Liver (tissue), 9 donors: Measurements from ENCODE around the gene POLA1. TPM values are rescaled to one million over a fixed set of nuclear protein-coding genes. Genes with fewer than 3 reads are reported as not detected.

Source experiments
- DNase-seq: peaks from one replicate; pipeline ENCODE4 v3.0.0-alpha.2; 2017; ENCODE audit warnings: low spot score
- H3K27ac ChIP-seq, 2 donors: one replicate each; pipeline ENCODE4 v1.7.0; 2013; ENCODE audit warnings: inconsistent platforms in 2 of 2, low read length in 2 of 2, control low read depth in 1 of 2, low read depth in 1 of 2, mild to moderate bottlenecking in 1 of 2
- H3K27me3 ChIP-seq, 4 donors: one replicate each; pipeline versions ENCODE4 v1.6.1 to v1.7.0; 2013; ENCODE audit warnings: low read length in 3 of 4, inconsistent platforms in 1 of 4, mild to moderate bottlenecking in 1 of 4, moderate library complexity in 1 of 4; ENCODE audit not compliant: control insufficient read depth in 4 of 4, insufficient read depth in 4 of 4
- H3K36me3 ChIP-seq, 4 donors: one replicate each; pipeline versions ENCODE4 v1.6.1 to v1.7.0; 2013; ENCODE audit warnings: low read length in 3 of 4, mild to moderate bottlenecking in 3 of 4, low read depth in 1 of 4, moderate library complexity in 1 of 4; ENCODE audit not compliant: control insufficient read depth in 4 of 4, insufficient read depth in 3 of 4
- H3K4me1 ChIP-seq, 4 donors: one replicate each; pipeline versions ENCODE4 v1.6.1 to v1.7.0; 2013; ENCODE audit warnings: low read length in 3 of 4, mild to moderate bottlenecking in 3 of 4, moderate library complexity in 1 of 4; ENCODE audit not compliant: control insufficient read depth in 4 of 4, insufficient read depth in 4 of 4
- H3K4me3 ChIP-seq, 3 donors: one replicate each; pipeline versions ENCODE4 v1.6.1 to v1.7.0; 2013; ENCODE audit warnings: low read length in 3 of 3, control low read depth in 1 of 3, low read depth in 1 of 3, mild to moderate bottlenecking in 1 of 3
- H3K9ac ChIP-seq, 2 donors: one replicate each; pipeline ENCODE4 v1.7.0; 2013; ENCODE audit warnings: low read length in 2 of 2, mild to moderate bottlenecking in 2 of 2, moderate library complexity in 2 of 2, control low read depth in 1 of 2, low read depth in 1 of 2
- H3K9me3 ChIP-seq, 4 donors: one replicate each; pipeline versions ENCODE4 v1.6.1 to v1.7.0; 2013; ENCODE audit warnings: low read length in 3 of 4; ENCODE audit not compliant: control insufficient read depth in 4 of 4
- EGR1 ChIP-seq, 2 donors: IDR thresholded peaks; 2 replicates each; pipeline ENCODE4 v1.6.1; 2016 to 2018; ENCODE audit warnings: antibody characterized with exemption in 2 of 2, low read depth in 2 of 2
- FOXA1 ChIP-seq: IDR thresholded peaks from 2 replicates; pipeline ENCODE4 v1.6.1; 2016; ENCODE audit warnings: antibody characterized with exemption
- FOXA2 ChIP-seq: IDR thresholded peaks from 2 replicates; pipeline ENCODE4 v1.6.1; 2016; ENCODE audit warnings: antibody characterized with exemption
- GABPA ChIP-seq, 2 donors: IDR thresholded peaks in 1 of 2; conservative IDR thresholded peaks in 1 of 2; 2 replicates each; pipeline ENCODE4 v1.6.1; 2016; ENCODE audit warnings: antibody characterized with exemption in 2 of 2, mild to moderate bottlenecking in 1 of 2, moderate library complexity in 1 of 2
- HNF4A ChIP-seq, 2 donors: conservative IDR thresholded peaks; 2 replicates each; pipeline ENCODE4 v1.6.1; 2016; ENCODE audit warnings: antibody characterized with exemption in 2 of 2, mild to moderate bottlenecking in 2 of 2
- HNF4G ChIP-seq: IDR thresholded peaks from 2 replicates; pipeline ENCODE4 v1.6.1; 2016; ENCODE audit warnings: antibody characterized with exemption
- JUND ChIP-seq, 2 donors: IDR thresholded peaks; 2 replicates each; pipeline ENCODE4 v1.6.1; 2016; ENCODE audit warnings: antibody characterized with exemption in 2 of 2
- NR2F2 ChIP-seq: IDR thresholded peaks from 2 replicates; pipeline ENCODE4 v1.6.1; 2016; ENCODE audit warnings: antibody characterized with exemption
- RAD21 ChIP-seq, 2 donors: IDR thresholded peaks; 2 replicates each; pipeline ENCODE4 v1.6.1; 2016; ENCODE audit warnings: antibody characterized with exemption in 2 of 2, mild to moderate bottlenecking in 2 of 2
- RXRA ChIP-seq, 2 donors: IDR thresholded peaks; 2 replicates each; pipeline ENCODE4 v1.6.1; 2017 to 2018; ENCODE audit warnings: antibody characterized with exemption in 2 of 2, mild to moderate bottlenecking in 1 of 2
- SP1 ChIP-seq: IDR thresholded peaks from 2 replicates; pipeline ENCODE4 v1.6.1; 2018; ENCODE audit warnings: antibody characterized with exemption, mild to moderate bottlenecking
- TAF1 ChIP-seq: conservative IDR thresholded peaks from 2 replicates; pipeline ENCODE4 v1.6.1; 2016; ENCODE audit warnings: antibody characterized with exemption, mild to moderate bottlenecking
- YY1 ChIP-seq: IDR thresholded peaks from 2 replicates; pipeline ENCODE4 v1.6.1; 2016; ENCODE audit warnings: antibody characterized with exemption, mild to moderate bottlenecking
- WGBS: extraction: QIAGEN DNeasy Blood & Tissue Kit; methylation state at CpG from one replicate; pipeline ENCODE4 v1.1.7; 2013; 5-methylcytosine and 5-hydroxymethylcytosine counted together
- polyA plus RNA-seq, 2 donors: library from polyadenylated mRNA; stranded (reverse) in 1 of 2; unstranded in 1 of 2; fragments of 200-250 nt in 1 of 2; fragments of >200 nt in 1 of 2; fragmentation: Nextera tagmentation in 1 of 2; extraction: Ambion mirVana in 1 of 2; gene quantifications; one replicate each; pipeline versions ENCODE4 v1.2.1 to v1.2.3, GENCODE V29; 2013 to 2015
- total RNA-seq, 2 donors: library from RNA; depleted of rRNA; stranded (reverse); fragments of >200 nt; gene quantifications; one replicate each; pipeline ENCODE4 v1.2.3, GENCODE V29; 2014
- TF ChIP-seq, protein P1 (sequence below): IDR thresholded peaks from 2 replicates; pipeline ENCODE4 v1.6.1; 2016; ENCODE audit warnings: antibody characterized with exemption
- TF ChIP-seq, protein P2 (sequence below): IDR thresholded peaks from 2 replicates; pipeline ENCODE4 v1.6.1; 2016; ENCODE audit warnings: antibody characterized with exemption
- TF ChIP-seq, protein P3 (sequence below): IDR thresholded peaks from 2 replicates; pipeline ENCODE4 v1.6.1; 2016; ENCODE audit warnings: antibody characterized with exemption, mild to moderate bottlenecking
- TF ChIP-seq, protein P4 (sequence below): IDR thresholded peaks from 2 replicates; pipeline ENCODE4 v1.6.1; 2016; ENCODE audit warnings: antibody characterized with exemption
- TF ChIP-seq, protein P5 (sequence below): fragments of 150-350 bp; IDR thresholded peaks from 2 replicates; pipeline ENCODE4 v1.5.1; 2017; ENCODE audit warnings: improper control_type of control experiment, low read depth, low read length; ENCODE audit not compliant: missing input control
- donor health status: healthy.
- donor health status: healthy.
- donor health status: healthy.
- donor health status: healthy.
- donor health status: healthy.

The POLA1 gene
- total and polyA plus RNA-seq, 4 donors = 0.93 to 12.7 (median 4.3) TPM

DNA sequence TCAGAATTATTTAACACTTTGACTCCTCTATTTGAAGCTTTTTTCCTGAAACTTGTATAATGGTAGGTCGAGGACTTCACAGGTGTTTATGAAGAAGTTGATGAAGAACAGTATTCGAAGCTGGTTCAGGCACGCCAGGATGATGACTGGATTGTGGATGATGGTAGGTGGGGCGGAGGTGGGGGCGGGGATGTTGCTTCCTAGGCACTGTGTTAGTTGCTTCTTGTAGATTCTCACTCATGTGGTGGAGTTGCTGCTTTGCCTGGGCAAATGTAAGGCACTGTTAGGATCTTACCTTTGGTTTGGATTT, 9.4 kb downstream of the POLA1 start:
- H3K27me3 ChIP-seq = no peaks in the 10 kb centered on the region
- H3K9ac ChIP-seq = no peak overlapping the region
- 94% methylated on average over 5 of the region's 5 CpGs for WGBS
- no peak overlapping the region for H3K27ac ChIP-seq
- H3K4me1 ChIP-seq = no peaks in the 10 kb centered on the region
- TF ChIP-seq NR2F2 (no peak), EGR1 (IDR thresholded peaks at IDR 0.05; ENCODE audit: low read depth in 2 of 2) (no peak), SP1 (no peak), HNF4A (conservative IDR thresholded peaks at IDR 0.05) (no peak), FOXA2 (no peak), GABPA (IDR thresholded peaks at IDR 0.05 in 1 of 2, conservative IDR thresholded peaks at IDR 0.05 in 1 of 2) (no peak), JUND (IDR thresholded peaks at IDR 0.05) (no peak), RXRA (IDR thresholded peaks at IDR 0.05) (no peak), RAD21 (IDR thresholded peaks at IDR 0.05) (no peak), TAF1 (no peak), HNF4G (no peak), FOXA1 (no peak), YY1 (no peak)
- TF ChIP-seq, protein P1, sequence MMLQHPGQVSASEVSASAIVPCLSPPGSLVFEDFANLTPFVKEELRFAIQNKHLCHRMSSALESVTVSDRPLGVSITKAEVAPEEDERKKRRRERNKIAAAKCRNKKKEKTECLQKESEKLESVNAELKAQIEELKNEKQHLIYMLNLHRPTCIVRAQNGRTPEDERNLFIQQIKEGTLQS = no peak
- TF ChIP-seq, protein P2, sequence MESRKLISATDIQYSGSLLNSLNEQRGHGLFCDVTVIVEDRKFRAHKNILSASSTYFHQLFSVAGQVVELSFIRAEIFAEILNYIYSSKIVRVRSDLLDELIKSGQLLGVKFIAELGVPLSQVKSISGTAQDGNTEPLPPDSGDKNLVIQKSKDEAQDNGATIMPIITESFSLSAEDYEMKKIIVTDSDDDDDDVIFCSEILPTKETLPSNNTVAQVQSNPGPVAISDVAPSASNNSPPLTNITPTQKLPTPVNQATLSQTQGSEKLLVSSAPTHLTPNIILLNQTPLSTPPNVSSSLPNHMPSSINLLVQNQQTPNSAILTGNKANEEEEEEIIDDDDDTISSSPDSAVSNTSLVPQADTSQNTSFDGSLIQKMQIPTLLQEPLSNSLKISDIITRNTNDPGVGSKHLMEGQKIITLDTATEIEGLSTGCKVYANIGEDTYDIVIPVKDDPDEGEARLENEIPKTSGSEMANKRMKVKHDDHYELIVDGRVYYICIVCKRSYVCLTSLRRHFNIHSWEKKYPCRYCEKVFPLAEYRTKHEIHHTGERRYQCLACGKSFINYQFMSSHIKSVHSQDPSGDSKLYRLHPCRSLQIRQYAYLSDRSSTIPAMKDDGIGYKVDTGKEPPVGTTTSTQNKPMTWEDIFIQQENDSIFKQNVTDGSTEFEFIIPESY = no peak
- TF ChIP-seq, protein P3, sequence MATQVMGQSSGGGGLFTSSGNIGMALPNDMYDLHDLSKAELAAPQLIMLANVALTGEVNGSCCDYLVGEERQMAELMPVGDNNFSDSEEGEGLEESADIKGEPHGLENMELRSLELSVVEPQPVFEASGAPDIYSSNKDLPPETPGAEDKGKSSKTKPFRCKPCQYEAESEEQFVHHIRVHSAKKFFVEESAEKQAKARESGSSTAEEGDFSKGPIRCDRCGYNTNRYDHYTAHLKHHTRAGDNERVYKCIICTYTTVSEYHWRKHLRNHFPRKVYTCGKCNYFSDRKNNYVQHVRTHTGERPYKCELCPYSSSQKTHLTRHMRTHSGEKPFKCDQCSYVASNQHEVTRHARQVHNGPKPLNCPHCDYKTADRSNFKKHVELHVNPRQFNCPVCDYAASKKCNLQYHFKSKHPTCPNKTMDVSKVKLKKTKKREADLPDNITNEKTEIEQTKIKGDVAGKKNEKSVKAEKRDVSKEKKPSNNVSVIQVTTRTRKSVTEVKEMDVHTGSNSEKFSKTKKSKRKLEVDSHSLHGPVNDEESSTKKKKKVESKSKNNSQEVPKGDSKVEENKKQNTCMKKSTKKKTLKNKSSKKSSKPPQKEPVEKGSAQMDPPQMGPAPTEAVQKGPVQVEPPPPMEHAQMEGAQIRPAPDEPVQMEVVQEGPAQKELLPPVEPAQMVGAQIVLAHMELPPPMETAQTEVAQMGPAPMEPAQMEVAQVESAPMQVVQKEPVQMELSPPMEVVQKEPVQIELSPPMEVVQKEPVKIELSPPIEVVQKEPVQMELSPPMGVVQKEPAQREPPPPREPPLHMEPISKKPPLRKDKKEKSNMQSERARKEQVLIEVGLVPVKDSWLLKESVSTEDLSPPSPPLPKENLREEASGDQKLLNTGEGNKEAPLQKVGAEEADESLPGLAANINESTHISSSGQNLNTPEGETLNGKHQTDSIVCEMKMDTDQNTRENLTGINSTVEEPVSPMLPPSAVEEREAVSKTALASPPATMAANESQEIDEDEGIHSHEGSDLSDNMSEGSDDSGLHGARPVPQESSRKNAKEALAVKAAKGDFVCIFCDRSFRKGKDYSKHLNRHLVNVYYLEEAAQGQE = no peak
- TF ChIP-seq, protein P4, sequence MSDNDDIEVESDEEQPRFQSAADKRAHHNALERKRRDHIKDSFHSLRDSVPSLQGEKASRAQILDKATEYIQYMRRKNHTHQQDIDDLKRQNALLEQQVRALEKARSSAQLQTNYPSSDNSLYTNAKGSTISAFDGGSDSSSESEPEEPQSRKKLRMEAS = no peak
- TF ChIP-seq, protein P5, sequence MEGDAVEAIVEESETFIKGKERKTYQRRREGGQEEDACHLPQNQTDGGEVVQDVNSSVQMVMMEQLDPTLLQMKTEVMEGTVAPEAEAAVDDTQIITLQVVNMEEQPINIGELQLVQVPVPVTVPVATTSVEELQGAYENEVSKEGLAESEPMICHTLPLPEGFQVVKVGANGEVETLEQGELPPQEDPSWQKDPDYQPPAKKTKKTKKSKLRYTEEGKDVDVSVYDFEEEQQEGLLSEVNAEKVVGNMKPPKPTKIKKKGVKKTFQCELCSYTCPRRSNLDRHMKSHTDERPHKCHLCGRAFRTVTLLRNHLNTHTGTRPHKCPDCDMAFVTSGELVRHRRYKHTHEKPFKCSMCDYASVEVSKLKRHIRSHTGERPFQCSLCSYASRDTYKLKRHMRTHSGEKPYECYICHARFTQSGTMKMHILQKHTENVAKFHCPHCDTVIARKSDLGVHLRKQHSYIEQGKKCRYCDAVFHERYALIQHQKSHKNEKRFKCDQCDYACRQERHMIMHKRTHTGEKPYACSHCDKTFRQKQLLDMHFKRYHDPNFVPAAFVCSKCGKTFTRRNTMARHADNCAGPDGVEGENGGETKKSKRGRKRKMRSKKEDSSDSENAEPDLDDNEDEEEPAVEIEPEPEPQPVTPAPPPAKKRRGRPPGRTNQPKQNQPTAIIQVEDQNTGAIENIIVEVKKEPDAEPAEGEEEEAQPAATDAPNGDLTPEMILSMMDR = no peak
- H3K4me3 ChIP-seq = no peak overlapping the region
- no peaks in the 10 kb centered on the region for H3K9me3 ChIP-seq
- peaks cover 0 to 11% (median 5%) of the 10 kb centered on the region in 4 donors for H3K36me3 ChIP-seq
- DNase-seq = no peak

DNA sequence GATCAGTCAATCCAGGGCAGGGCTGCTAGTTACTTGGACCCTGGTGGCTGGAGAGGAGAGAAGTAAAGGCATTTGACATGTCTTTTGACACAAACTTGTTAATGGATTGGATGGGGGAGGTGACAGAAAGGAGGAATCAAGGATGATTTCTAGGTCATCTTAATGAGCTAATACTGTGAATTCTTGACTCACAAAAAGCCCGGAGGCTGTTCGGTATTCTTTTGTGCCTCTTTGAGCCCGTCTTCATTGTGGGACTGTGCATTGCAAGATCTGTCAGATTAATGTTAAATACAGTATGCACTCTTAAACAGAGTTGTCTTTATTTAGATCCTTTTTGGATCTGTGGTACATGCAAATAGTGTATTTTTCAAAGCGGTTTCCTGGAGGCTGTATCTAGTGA, 25.1 kb downstream of the POLA1 start:
- H3K4me1 ChIP-seq = no peaks in the 10 kb centered on the region
- H3K36me3 ChIP-seq = peaks cover 2 to 9% (median 3%) of the 10 kb centered on the region in 4 donors
- H3K27ac ChIP-seq = no peak overlapping the region
- no peak overlapping the region for H3K4me3 ChIP-seq
- TF ChIP-seq NR2F2 (no peak), HNF4G (no peak), GABPA (IDR thresholded peaks at IDR 0.05 in 1 of 2, conservative IDR thresholded peaks at IDR 0.05 in 1 of 2) (no peak), SP1 (no peak)
- TF ChIP-seq, protein P2 = no peak
- DNase-seq = no peak
- H3K27me3 ChIP-seq = no peaks in the 10 kb centered on the region
- WGBS = over 99% methylated on average over 4 of the region's 4 CpGs
- H3K9me3 ChIP-seq = no peaks in the 10 kb centered on the region
- no peak overlapping the region for H3K9ac ChIP-seq
